Bronchial epithelial cell (primary cell): ENCODE measurements around the gene RSPO1. TPM values are rescaled to one million over a fixed set of nuclear protein-coding genes. Genes with fewer than 3 reads are reported as not detected.
A peak's percentile ranks its signal among the peaks of the same experiment; 100 is the strongest.

ENCODE experiments used
- DNase-seq: peaks from one replicate; pipeline ENCODE4 v3.0.0-alpha.2; 2010; ENCODE audit warnings: low read depth
- FAIRE-seq: peaks from 2 replicates; lab custom pipeline; 2011; peaks lifted over from hg19 to GRCh38; lab: Jason Lieb, UNC
- H3K27me3 ChIP-seq: 2 replicates; pipeline ENCODE4 v1.5.1; 2011; ENCODE audit warnings: low read length; ENCODE audit not compliant: control insufficient read depth, insufficient read depth
- H3K36me3 ChIP-seq: 2 replicates; pipeline ENCODE4 v1.5.1; 2011; ENCODE audit warnings: low read length; ENCODE audit not compliant: control insufficient read depth, insufficient read depth
- H3K4me3 ChIP-seq: 2 replicates; pipeline ENCODE4 v1.5.1; 2011; ENCODE audit warnings: mild to moderate bottlenecking, low read depth, low read length, control low read depth
- total RNA-seq: library from RNA; depleted of rRNA; stranded (reverse); fragments of >200 nt; gene quantifications from 2 replicates; pipeline ENCODE4 v1.2.1, GENCODE V29; 2014
- TF ChIP-seq, protein P1 (sequence below): IDR thresholded peaks from 2 replicates; pipeline ENCODE4 v1.5.1; 2011; ENCODE audit warnings: mild to moderate bottlenecking, moderate library complexity, low read length, control low read depth, inconsistent platforms; ENCODE audit not compliant: insufficient read depth, severe bottlenecking

Gene RSPO1
- total RNA-seq, 1 donor from 2014 or later = not detected

DNA sequence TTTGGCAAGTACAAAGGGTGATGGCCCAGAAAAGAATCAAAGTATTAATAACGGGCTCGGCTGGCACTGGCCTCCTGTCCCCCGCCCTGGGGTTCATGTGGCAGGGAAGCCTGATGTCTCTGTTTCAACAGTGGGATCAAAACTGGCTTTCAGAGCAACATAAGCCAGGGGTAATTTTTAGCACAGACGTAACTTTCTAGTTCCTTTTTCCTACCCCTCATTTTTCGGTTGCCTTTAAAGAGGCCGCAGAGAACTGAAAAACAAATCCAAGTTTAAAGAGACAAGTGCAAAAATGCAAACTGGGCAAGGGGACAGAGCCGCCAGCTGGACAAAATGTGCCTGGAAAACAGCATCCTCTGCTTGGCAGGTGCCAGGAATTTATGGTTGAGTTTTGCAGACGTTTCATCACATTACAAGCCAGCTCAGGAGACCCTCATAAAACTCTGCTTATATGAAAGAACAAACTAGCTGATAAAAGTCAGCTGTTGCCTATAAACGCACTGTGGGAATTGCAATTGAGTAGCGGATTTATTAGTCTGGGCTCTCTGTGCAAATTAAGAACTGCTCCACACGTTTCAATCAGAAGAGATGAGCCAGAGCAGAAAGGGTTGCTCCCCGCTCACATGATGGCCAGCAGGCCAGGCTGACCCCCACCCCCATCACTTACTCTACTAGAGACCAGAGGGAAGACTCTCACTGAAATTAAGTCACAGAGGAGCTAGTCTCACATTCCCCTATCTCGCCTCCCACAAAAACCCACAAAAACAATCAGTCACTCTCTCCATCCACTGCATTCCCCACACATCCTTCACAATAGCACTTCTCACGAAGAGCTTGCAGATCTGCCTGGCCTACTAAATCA is 41.8 kb upstream of the RSPO1 start:
- no peak for DNase-seq
- peaks cover 3% of the 10 kb centered on the region for H3K36me3 ChIP-seq
- TF ChIP-seq, protein P1, sequence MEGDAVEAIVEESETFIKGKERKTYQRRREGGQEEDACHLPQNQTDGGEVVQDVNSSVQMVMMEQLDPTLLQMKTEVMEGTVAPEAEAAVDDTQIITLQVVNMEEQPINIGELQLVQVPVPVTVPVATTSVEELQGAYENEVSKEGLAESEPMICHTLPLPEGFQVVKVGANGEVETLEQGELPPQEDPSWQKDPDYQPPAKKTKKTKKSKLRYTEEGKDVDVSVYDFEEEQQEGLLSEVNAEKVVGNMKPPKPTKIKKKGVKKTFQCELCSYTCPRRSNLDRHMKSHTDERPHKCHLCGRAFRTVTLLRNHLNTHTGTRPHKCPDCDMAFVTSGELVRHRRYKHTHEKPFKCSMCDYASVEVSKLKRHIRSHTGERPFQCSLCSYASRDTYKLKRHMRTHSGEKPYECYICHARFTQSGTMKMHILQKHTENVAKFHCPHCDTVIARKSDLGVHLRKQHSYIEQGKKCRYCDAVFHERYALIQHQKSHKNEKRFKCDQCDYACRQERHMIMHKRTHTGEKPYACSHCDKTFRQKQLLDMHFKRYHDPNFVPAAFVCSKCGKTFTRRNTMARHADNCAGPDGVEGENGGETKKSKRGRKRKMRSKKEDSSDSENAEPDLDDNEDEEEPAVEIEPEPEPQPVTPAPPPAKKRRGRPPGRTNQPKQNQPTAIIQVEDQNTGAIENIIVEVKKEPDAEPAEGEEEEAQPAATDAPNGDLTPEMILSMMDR = no peak
- FAIRE-seq = peak; percentile 7
- no peaks in the 10 kb centered on the region for H3K27me3 ChIP-seq
- H3K4me3 ChIP-seq = no peak overlapping the region

DNA sequence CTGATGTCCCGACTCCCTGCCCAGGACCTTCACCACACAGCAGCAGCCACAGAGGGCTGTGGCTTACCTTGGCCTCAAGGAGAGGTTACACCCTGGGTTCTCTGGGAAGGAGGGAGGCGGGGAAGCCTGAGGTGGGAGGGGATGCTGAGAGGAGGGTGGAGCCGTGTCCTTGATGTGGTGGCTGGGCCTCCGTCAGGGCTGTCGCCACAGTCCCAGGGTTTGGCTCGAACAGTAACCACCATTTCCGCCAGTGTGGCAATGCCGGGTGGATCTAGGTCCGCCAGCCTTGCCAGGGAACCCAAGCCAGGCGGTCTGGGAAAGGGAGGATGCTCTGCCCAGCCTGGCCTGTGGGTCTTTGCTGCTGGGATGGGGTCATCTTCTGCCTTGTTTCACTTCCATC is 39.2 kb upstream of the RSPO1 start:
- TF ChIP-seq, protein P1 = no peak
- H3K27me3 ChIP-seq = peaks cover under 1% of the 10 kb centered on the region
- no peak for FAIRE-seq
- no peak overlapping the region for H3K4me3 ChIP-seq
- no peak for DNase-seq
- no peaks in the 10 kb centered on the region for H3K36me3 ChIP-seq

DNA sequence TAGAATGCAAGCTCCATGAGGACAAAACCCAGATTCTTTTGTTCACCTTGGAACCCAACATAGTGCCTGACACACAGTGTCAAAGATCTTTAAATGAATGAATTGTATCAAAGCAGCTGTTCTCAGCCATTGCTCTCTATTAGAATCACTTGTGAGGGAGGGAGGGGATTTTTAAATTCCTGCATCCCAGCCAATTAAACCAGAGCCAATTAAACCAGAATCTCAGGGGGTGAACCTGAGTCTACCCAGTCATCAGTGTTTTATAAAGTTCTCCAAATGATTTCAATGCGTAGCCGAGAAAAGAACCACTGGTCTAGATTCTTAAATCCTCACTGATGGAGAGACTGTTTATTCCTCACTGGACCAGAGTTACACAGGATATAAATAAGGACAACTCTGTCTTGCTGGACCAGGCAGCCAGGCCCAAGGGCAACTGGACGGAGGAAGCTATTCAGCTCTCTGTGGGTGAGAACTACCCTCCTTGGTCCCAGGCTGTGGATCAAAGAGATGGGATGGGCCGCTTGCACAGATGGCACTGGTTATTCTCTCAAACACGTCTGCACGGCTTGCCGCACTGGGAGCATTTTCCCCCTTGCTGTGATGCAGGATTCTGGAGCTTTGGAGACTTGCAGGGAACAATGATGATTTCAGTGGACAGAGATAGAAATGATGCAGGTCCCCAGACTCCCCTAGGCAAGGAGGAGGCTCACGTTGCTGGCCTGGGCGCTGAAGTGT is 37.6 kb upstream of the RSPO1 start:
- H3K27me3 ChIP-seq = peaks cover 2% of the 10 kb centered on the region
- TF ChIP-seq, protein P1 = no peak

DNA sequence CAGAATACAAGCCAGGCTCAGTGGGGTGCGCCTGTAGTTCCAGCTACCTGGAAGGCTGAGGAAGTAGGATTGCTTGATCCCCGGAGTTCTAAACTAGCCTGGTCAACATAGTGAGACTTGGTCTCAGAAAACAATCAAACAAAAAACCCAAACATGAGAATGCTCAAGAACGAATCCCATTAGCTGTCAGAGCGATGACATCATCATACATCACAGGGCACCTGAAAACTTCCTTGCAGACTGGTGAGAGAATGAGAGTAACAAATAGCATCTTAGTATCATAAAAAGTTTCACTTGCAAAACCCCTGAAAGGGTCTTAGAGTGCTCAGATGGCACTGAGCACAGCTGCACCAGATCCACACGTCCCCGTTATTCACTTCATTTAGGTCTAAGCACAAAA is 36.6 kb upstream of the RSPO1 start:
- TF ChIP-seq, protein P1 = no peak
- DNase-seq (no peak), FAIRE-seq (no peak)
- Histone ChIP-seq H3K27me3 (peaks cover 2% of the 10 kb centered on the region), H3K36me3 (no peaks in the 10 kb centered on the region), H3K4me3 (no peak overlapping the region)

More for the DNA sequence above, 37.6 kb upstream of the RSPO1 start:
- no peak for DNase-seq
- Histone ChIP-seq H3K36me3 (no peaks in the 10 kb centered on the region), H3K4me3 (no peak overlapping the region)
- FAIRE-seq = no peak

DNA sequence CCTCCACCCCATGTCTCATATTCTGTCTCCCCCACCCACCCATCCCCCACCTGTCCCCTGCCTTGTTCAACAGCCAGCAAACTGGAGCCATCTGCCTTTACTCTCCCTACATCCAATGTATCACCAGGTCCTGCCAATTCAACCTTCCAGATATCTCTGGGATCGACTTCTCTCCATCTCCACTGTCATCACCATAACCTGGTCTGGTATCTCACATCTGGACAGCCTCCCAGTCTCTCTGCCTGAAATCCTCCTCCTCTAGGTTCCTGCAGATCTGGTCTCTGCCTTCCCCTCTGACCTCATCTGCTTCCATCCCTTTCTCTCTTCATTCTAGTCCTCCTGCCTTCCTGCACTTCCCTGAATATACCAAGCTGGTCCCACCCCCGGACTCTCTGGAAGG is 35.4 kb upstream of the RSPO1 start:
- H3K4me3 ChIP-seq = no peak overlapping the region
- H3K36me3 ChIP-seq = no peaks in the 10 kb centered on the region
- FAIRE-seq (no peak), DNase-seq (no peak)
- peaks cover 2% of the 10 kb centered on the region for H3K27me3 ChIP-seq
- TF ChIP-seq, protein P1 = no peak
